ENCODE results near the gene MSANTD4.
A peak's percentile ranks its signal among the peaks of the same experiment; 100 is the strongest.
"Not testable (repeated sequence)": the region's sequence is repeated elsewhere in the genome, so short reads cannot be mapped to it uniquely, and the experiment has no call there.

MSANTD4 gene

GRCh38 chr11:106012744-106013143 is 9.3 kb downstream of the MSANTD4 start:
- DNase-seq (ENCODE audit: low read depth), result peak; percentile 21

- peak; percentile 12 for DNase-seq (ENCODE audit: low read depth)
Observed at GRCh38 chr11:106011481-106011880, 10.6 kb downstream of the MSANTD4 start.

GRCh38 chr11:106003094-106003493 is 18.9 kb downstream of the MSANTD4 start:
- not testable (repeated sequence) for DNase-seq (ENCODE audit: low read depth)

GRCh38 chr11:106001304-106002012 is 20.6 kb downstream of the MSANTD4 start:
- DNase-seq (ENCODE audit: low read depth), result no peak

- no peak for DNase-seq (ENCODE audit: low read depth)
Observed at GRCh38 chr11:105991888-105992287, 30.2 kb downstream of the MSANTD4 start.

- no peak for DNase-seq (ENCODE audit: low read depth)
Observed at GRCh38 chr11:105989124-105989523, 32.9 kb downstream of the MSANTD4 start.

GRCh38 chr11:105988197-105988596 is 33.8 kb downstream of the MSANTD4 start:
- no peak for DNase-seq (ENCODE audit: low read depth)

- DNase-seq (ENCODE audit: low read depth), result no peak
Observed at GRCh38 chr11:105986554-105986953, 35.5 kb downstream of the MSANTD4 start.

GRCh38 chr11:105979997-105980703 is 41.9 kb downstream of the MSANTD4 start:
- DNase-seq (ENCODE audit: low read depth), result no peak

GRCh38 chr11:105975128-105975527 is 46.9 kb downstream of the MSANTD4 start:
- DNase-seq (ENCODE audit: low read depth), result no peak

GRCh38 chr11:105969756-105970155 is 52.3 kb downstream of the MSANTD4 start:
- no peak for DNase-seq (ENCODE audit: low read depth)

- DNase-seq (ENCODE audit: low read depth), result no peak
Observed at GRCh38 chr11:105968021-105968697, 53.9 kb downstream of the MSANTD4 start.

- no peak for DNase-seq (ENCODE audit: low read depth)
Observed at GRCh38 chr11:105960252-105961245, 61.5 kb downstream of the MSANTD4 start.

All from stromal cell of bone marrow (primary cell).